ENCODE measurements around the gene PLCB4.

The PLCB4 gene

GRCh38 chr20:9424551-9424950 is 355.7 kb downstream of the PLCB4 start:
- no peak for TF ChIP-seq CTCF (IDR thresholded peaks at IDR 0.05; ENCODE audit: borderline replicate concordance, control extremely low read depth, extremely low read depth, insufficient read depth, missing control alignments)
- DNase-seq (ENCODE audit: low spot score) = no peak
- in situ Hi-C loops (cut with MboI; ENCODE audit: low sequenced_read_pairs, unreplicated experiment) = no loop called here

- in situ Hi-C loops (cut with MboI; ENCODE audit: low sequenced_read_pairs, unreplicated experiment) = no loop called here
- no peak for DNase-seq (ENCODE audit: low spot score)
- no peak for TF ChIP-seq CTCF (IDR thresholded peaks at IDR 0.05; ENCODE audit: borderline replicate concordance, control extremely low read depth, extremely low read depth, insufficient read depth, missing control alignments)
These were observed 358.8 kb downstream of the PLCB4 start for GRCh38 chr20:9427430-9428291.

GRCh38 chr20:9428292-9428607 is 359.4 kb downstream of the PLCB4 start:
- in situ Hi-C loops (cut with MboI; ENCODE audit: low sequenced_read_pairs, unreplicated experiment) = no loop called here
- no peak for DNase-seq (ENCODE audit: low spot score)
- TF ChIP-seq CTCF (IDR thresholded peaks at IDR 0.05; ENCODE audit: borderline replicate concordance, control extremely low read depth, extremely low read depth, insufficient read depth, missing control alignments) = no peak

GRCh38 chr20:9439806-9440205 is 370.9 kb downstream of the PLCB4 start:
- in situ Hi-C loops (cut with MboI; ENCODE audit: low sequenced_read_pairs, unreplicated experiment) = no loop called here
- DNase-seq (ENCODE audit: low spot score) = no peak
- no peak for TF ChIP-seq CTCF (IDR thresholded peaks at IDR 0.05; ENCODE audit: borderline replicate concordance, control extremely low read depth, extremely low read depth, insufficient read depth, missing control alignments)

- no peak for DNase-seq (ENCODE audit: low spot score)
- in situ Hi-C loops (cut with MboI; ENCODE audit: low sequenced_read_pairs, unreplicated experiment) = no loop called here
- no peak for TF ChIP-seq CTCF (IDR thresholded peaks at IDR 0.05; ENCODE audit: borderline replicate concordance, control extremely low read depth, extremely low read depth, insufficient read depth, missing control alignments)
These were observed 372.0 kb downstream of the PLCB4 start for GRCh38 chr20:9440892-9441291.

GRCh38 chr20:9441948-9442347 is 373.1 kb downstream of the PLCB4 start:
- in situ Hi-C loops (cut with MboI; ENCODE audit: low sequenced_read_pairs, unreplicated experiment) = no loop called here
- TF ChIP-seq CTCF (IDR thresholded peaks at IDR 0.05; ENCODE audit: borderline replicate concordance, control extremely low read depth, extremely low read depth, insufficient read depth, missing control alignments) = no peak
- DNase-seq (ENCODE audit: low spot score) = no peak
